NCI-H1092 treated with DMSO at 0.1 percent for 48 hours (cell line): ENCODE measurements around the gene TMEM243.
"Not testable (repeated sequence)": the region's sequence is repeated elsewhere in the genome, so short reads cannot be mapped to it uniquely, and the experiment has no call there.

ENCODE experiments used
- DNase-seq: peaks from one replicate; lab custom pipeline; 2025; lab: John Stamatoyannopoulos, UW

Gene TMEM243

GRCh38 chr7:87219545-87220025 lies at the start of gene TMEM243:
TSS of gene TMEM243 (minus strand) at chr7:87219732. CDS start at chr7:87219503, 229 bp downstream.
- peak; percentile 44 for DNase-seq

- no peak for DNase-seq
Observed at GRCh38 chr7:87267239-87267900, 47.8 kb upstream of the TMEM243 start.

GRCh38 chr7:87263537-87263936 lies 44.0 kb upstream of the TMEM243 start:
- no peak for DNase-seq

GRCh38 chr7:87253589-87254087 lies 34.1 kb upstream of the TMEM243 start:
- no peak for DNase-seq

GRCh38 chr7:87245671-87246070 lies 26.1 kb upstream of the TMEM243 start:
- DNase-seq = not testable (repeated sequence)

- DNase-seq = not testable (repeated sequence)
Observed at GRCh38 chr7:87238464-87239051, 19.0 kb upstream of the TMEM243 start.

GRCh38 chr7:87234949-87235348 lies 15.4 kb upstream of the TMEM243 start:
- DNase-seq = no peak

- peak; percentile 8 for DNase-seq
Observed at GRCh38 chr7:87231711-87232110, 12.2 kb upstream of the TMEM243 start.

- DNase-seq = peak; percentile 84
Observed at GRCh38 chr7:87231258-87231657, 11.7 kb upstream of the TMEM243 start.

- DNase-seq = no peak
Observed at GRCh38 chr7:87226495-87226894, 7.0 kb upstream of the TMEM243 start.

- no peak for DNase-seq
Observed at GRCh38 chr7:87225696-87226095, 6.2 kb upstream of the TMEM243 start.

- no peak for DNase-seq
Observed at GRCh38 chr7:87223666-87224065, 4.1 kb upstream of the TMEM243 start.

- DNase-seq = peak; percentile 63
Observed at GRCh38 chr7:87220734-87221215, 1.2 kb upstream of the TMEM243 start.

GRCh38 chr7:87220026-87220733 lies 648 bp upstream of the TMEM243 start:
- peak; percentile 85 for DNase-seq

- no peak for DNase-seq
Observed at GRCh38 chr7:87218796-87219544, 562 bp downstream of the TMEM243 start.

GRCh38 chr7:87217983-87218653 lies 1.4 kb downstream of the TMEM243 start:
- no peak for DNase-seq

- DNase-seq = no peak
Observed at GRCh38 chr7:87216701-87217508, 2.6 kb downstream of the TMEM243 start.

GRCh38 chr7:87215046-87215445 lies 4.5 kb downstream of the TMEM243 start:
- no peak for DNase-seq

GRCh38 chr7:87213811-87214210 lies 5.7 kb downstream of the TMEM243 start:
- DNase-seq = no peak

GRCh38 chr7:87213252-87213651 lies 6.3 kb downstream of the TMEM243 start:
- DNase-seq = no peak

- DNase-seq = no peak
Observed at GRCh38 chr7:87212498-87212897, 7.0 kb downstream of the TMEM243 start.
